ENCODE results near the gene ABHD12. TPM values are rescaled to one million over a fixed set of nuclear protein-coding genes. Genes with fewer than 3 reads are reported as not detected.

ABHD12 gene
- total and polyA plus RNA-seq, 10 of the 15 experiments (the other 5 are each of a cell fraction or from before 2014, with no cell fraction given), result 1.5 to 61.8 (median 26.7) TPM

- Histone ChIP-seq H3K9ac (ENCODE audit: control insufficient read depth, insufficient read depth, low read length) (no peak overlapping the region), H3K79me2 (ENCODE audit: control insufficient read depth, insufficient read depth, low read length) (peaks cover 5% of the 10 kb centered on the region), H3K36me3 (ENCODE audit: control insufficient read depth in 2 of 2, insufficient read depth in 2 of 2, low read length in 1 of 2) (no peaks in the 10 kb centered on the region), H3K4me2 (ENCODE audit: control insufficient read depth, insufficient read depth) (no peak overlapping the region; the same call in 1 of the 2 replicates), H3K27ac (ENCODE audit: control insufficient read depth, insufficient read depth) (no peak overlapping the region), H3K4me3 (0 out of 2 replicates have a peak overlapping the region, but pooled peaks have one; percentile 15), H3K4me1 (ENCODE audit: control insufficient read depth, insufficient read depth, low read length) (peaks cover 6% of the 10 kb centered on the region; the same call in 1 of the 2 replicates), H3K27me3 (replicated peaks in 1 of 2; ENCODE audit: control insufficient read depth in 2 of 2, insufficient read depth in 2 of 2, low read length in 1 of 2) (no peaks in the 10 kb centered on the region), H4K20me1 (ENCODE audit: control insufficient read depth, insufficient read depth) (no peaks in the 10 kb centered on the region), H2AFZ (ENCODE audit: control insufficient read depth, low read depth, low read length) (no peak overlapping the region), H3K9me3 (replicated peaks; ENCODE audit: control insufficient read depth, insufficient read depth, low read length) (no peaks in the 10 kb centered on the region)
- intact Hi-C loops (cut with micrococcal nuclease; ENCODE audit: unreplicated experiment), result loop anchor here (5.0 kb wide), 3 partner anchors 148 to 328 kb away; partner anchors contain the start of genes ENTPD6 and PYGB
- POLR2A ChIA-PET, result interaction anchor here (0.6 kb wide), 1 partner anchor 10 kb away, joined by 8 read pairs; no protein-coding TSS in a partner anchor
- CTCF ChIA-PET, result interaction anchor here (1.1 to 6.6 kb wide), 4 partner anchors 11 to 100 kb away, joined by 4 to 95 read pairs (median 4); no protein-coding TSS in a partner anchor
- RAD21 ChIA-PET (ENCODE audit: unreplicated experiment), result interaction anchor here (0.8 to 1.9 kb wide), 3 partner anchors 13 to 84 kb away, joined by 3 to 7 read pairs (median 7); partner anchors contain the start of gene GINS1
- FAIRE-seq (no peak), ATAC-seq (no peak), DNase-seq (ENCODE audit: low read depth, low spot score) (no peak)
- SMC1A ChIA-PET (ENCODE audit: uncharacterized antibody, unreplicated experiment), result interaction anchor here (0.8 to 8.7 kb wide), 5 partner anchors 10 to 406 kb away, joined by 3 to 53 read pairs (median 4); no protein-coding TSS in a partner anchor
- 0% methylated on average over 6 of the region's 6 CpGs for WGBS (ENCODE audit: insufficient coverage, insufficient replicate concordance, low lambda C conversion rate, missing lambda C conversion rate)
- no peak for TF ChIP-seq KLF5 (IDR thresholded peaks at IDR 0.05; ENCODE audit: partially characterized antibody)
- TF ChIP-seq FOXK2 (IDR thresholded peaks at IDR 0.05), result no peak
- no peak for TF ChIP-seq PBX3 (IDR thresholded peaks at IDR 0.05; ENCODE audit: insufficient replicate concordance, low read depth, low read length)
- TF ChIP-seq EZH2 (IDR thresholded peaks at IDR 0.05; ENCODE audit: borderline replicate concordance, control insufficient read depth, low read depth, low read length), result no peak
- TF ChIP-seq E4F1 (IDR thresholded peaks at IDR 0.05; ENCODE audit: borderline replicate concordance, partially characterized antibody), result no peak
- TF ChIP-seq DPF2 (IDR thresholded peaks at IDR 0.05), result no peak
- TF ChIP-seq RUNX3 (IDR thresholded peaks at IDR 0.05; ENCODE audit: low read length), result no peak
- TF ChIP-seq LARP7 (IDR thresholded peaks at IDR 0.05), result no peak
- no peak for TF ChIP-seq RELB (IDR thresholded peaks at IDR 0.05; ENCODE audit: low read depth)
- no peak for TF ChIP-seq WRNIP1 (IDR thresholded peaks at IDR 0.05; ENCODE audit: borderline replicate concordance, low read depth, low read length)
- TF ChIP-seq BCLAF1 (IDR thresholded peaks at IDR 0.05), result no peak
- no peak for TF ChIP-seq BCL3 (IDR thresholded peaks at IDR 0.05; ENCODE audit: borderline replicate concordance, insufficient read depth, low read depth, low read length, poor library complexity, severe bottlenecking)
- no peak for TF ChIP-seq EP300 (IDR thresholded peaks at IDR 0.05; ENCODE audit: borderline replicate concordance in 1 of 2, control insufficient read depth in 1 of 2, low read depth in 2 of 2, low read length in 2 of 2)
- in situ Hi-C loops (cut with MboI), result loop anchor here (5.0 kb wide), 1 partner anchor 98 kb away; no protein-coding TSS in a partner anchor
- BruUV-seq (replicated peaks), result no TSS peak
Observed at GRCh38 chr20:25394996-25395395, 4.4 kb upstream of the ABHD12 start.
